IPS-NIHi11 (cell line): Measurements from ENCODE around the gene PTPN14.
A peak's percentile ranks its signal among the peaks of the same experiment; 100 is the strongest.
"Not testable (repeated sequence)": the region's sequence is repeated elsewhere in the genome, so short reads cannot be mapped to it uniquely, and the experiment has no call there.

Experiments
- DNase-seq: peaks from one replicate; pipeline ENCODE4 v3.0.0; 2012; ENCODE audit warnings: mixed read lengths, low spot score

The PTPN14 gene

DNA sequence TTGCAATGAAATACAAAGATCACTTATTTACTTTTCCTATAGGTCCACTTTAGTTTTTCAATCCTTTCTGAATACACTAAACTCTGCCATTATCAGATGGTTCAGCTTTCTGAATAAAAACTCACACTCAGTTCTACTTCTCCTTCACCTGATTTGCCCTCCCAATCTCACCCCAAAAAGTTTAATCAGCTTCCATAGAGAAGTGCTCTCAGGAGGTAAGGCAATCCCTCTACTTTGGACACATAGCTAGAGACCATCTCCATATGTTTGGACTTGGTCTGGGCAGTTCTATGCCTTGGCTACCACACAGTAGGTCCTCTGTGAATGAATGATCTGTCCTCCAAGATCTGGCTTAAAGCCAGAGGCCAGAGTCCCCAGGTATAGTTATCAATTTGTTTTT, 40.9 kb downstream of the PTPN14 start:
- DNase-seq: no peak

GRCh38 chr1:214509622-214510021, 41.8 kb downstream of the PTPN14 start:
- DNase-seq: not testable (repeated sequence)

DNA sequence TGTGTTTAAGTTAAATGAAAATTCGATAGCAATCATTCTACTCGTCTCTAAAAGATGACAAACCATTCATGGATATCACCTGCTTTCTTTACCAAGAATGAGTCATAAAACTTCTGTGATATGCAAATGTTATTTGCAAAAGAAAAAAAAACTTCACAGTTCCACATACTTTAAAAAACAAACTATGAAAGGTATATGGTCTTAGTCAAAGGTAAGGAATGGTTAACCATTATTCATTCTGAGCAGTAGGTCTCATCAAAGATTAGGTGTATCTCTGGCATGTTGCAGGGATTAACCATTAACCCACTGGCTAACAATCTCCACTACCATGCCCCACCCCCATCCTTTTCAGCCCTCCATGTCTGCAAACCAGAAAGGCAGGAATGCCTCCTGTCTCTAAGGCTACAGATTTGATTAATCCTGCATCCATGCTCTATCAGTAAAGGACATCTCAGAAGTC, 44.4 kb downstream of the PTPN14 start:
- DNase-seq: no peak

- DNase-seq: peak; percentile 62
These were observed 46.3 kb downstream of the PTPN14 start for GRCh38 chr1:214505134-214505533.

GRCh38 chr1:214504330-214504729, 47.1 kb downstream of the PTPN14 start:
- DNase-seq: no peak

- DNase-seq: no peak
These were observed 47.8 kb downstream of the PTPN14 start for GRCh38 chr1:214503553-214503952.

DNA sequence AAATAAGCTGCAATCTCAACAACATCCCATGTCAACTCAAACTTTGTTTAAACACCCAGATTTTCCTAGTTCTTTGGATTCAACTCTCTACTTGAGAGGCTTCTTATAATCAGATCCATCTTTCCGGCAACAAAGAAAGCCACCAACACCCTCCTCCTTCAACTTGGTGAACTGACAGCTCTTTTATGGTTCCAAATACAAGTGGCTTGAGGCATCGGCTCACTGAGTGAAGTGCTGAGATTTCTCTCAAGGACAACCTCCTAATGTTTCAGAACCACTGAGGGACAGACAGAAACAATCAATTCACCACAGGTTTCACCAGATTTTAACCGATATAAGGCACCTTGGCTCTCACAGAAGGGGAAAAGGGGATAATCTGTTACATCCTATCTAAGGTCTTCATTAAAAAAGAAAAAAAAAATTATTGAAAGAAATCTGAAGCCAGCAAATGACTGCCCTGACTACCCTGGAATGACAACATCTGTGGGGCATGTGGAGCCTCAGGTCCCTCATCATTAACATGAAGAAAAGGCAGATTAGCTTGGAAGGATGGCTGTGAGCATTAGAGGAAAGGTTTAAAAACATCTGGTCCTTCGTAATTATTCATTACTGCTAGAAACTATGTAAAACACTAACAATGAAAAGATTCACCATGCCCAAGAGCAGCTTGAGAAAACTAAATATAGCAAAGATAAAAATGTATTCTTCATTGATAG, 50.9 kb downstream of the PTPN14 start:
- DNase-seq: no peak

GRCh38 chr1:214499732-214500131, 51.7 kb downstream of the PTPN14 start:
- no peak for DNase-seq

- DNase-seq: no peak
These were observed 53.4 kb downstream of the PTPN14 start for GRCh38 chr1:214498021-214498420.

- no peak for DNase-seq
These were observed 55.3 kb downstream of the PTPN14 start for GRCh38 chr1:214496126-214496525.

GRCh38 chr1:214494706-214495105, 56.7 kb downstream of the PTPN14 start:
- DNase-seq: no peak

DNA sequence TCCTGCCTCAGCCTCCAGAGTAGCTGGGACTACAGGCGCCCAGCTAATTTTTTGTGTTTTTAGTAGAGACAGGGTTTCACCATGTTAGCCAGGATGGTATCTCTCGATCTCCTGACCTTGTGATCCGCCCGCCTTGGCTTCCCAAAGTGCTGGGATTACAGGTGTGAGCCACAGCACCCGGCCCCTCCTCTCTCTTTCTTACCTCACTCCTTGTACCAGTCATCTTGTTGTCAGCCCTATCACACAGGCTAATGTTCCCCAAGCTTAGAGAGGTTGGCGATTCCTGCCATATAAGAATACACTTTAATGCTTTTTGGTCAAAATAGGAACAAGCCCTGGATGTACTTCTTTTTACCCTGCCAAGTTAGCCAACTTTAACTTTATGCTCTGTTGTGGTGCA, 57.2 kb downstream of the PTPN14 start:
- not testable (repeated sequence) for DNase-seq

DNA sequence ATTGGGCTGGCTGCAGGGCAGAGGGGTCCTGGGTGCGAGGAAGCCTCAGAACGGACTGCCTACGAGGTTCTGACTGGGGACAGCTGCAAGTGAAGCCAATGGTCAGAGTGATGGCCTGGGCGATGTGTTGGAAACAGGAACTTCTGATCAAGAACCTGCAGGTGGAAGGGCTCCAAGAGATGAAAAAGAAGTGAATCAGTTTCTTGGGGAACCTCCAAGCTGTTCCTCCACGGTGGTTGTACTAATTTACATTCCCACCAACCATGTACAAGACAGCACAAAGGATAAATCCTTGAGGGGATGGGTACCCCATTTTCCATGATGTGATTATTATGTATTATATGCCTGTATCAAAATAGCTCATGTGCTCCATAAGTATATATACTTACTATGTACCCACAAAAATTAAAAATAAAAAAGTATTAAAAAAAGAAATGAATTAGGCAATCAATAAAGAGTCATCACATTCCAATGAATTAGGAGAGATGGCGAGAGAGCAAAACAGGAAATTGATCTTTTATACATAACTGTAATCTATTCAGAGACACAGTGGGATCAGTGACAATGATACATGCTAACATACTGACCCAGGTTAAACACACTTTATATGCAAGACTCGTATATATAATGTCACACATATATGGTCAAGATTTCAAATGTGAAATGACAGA, 58.1 kb downstream of the PTPN14 start:
- DNase-seq: no peak

DNA sequence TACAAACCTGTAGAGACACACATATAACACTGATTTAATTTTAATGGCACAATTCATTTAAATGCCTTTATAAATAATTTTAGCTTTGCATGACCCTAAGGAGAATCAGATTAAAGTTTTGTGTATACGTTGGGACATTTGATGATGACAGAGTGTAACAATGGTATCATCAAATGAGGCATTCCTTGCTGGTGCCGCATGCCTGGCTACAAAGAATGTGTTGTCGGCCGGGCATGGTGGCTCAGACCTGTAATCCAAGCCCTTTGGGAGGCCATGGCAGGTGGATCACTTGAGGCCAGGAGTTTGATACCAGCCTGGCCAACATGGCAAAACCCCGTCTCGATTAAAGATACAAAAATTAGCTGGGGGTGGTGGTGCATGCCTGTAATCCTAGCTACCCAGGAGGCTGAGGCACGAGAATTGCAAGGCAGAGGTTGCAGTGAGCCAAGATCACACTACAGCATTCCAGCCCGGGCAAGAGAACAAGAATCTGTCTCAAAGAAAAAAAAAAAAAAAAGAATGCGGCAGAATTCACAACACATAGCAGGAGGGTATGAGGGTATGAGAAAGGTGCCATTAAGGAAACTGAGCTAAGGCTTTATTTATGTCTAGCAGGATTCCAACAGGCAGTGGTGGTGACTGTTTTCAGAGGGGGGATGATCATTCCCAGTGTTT, 58.9 kb downstream of the PTPN14 start:
- DNase-seq: no peak

DNA sequence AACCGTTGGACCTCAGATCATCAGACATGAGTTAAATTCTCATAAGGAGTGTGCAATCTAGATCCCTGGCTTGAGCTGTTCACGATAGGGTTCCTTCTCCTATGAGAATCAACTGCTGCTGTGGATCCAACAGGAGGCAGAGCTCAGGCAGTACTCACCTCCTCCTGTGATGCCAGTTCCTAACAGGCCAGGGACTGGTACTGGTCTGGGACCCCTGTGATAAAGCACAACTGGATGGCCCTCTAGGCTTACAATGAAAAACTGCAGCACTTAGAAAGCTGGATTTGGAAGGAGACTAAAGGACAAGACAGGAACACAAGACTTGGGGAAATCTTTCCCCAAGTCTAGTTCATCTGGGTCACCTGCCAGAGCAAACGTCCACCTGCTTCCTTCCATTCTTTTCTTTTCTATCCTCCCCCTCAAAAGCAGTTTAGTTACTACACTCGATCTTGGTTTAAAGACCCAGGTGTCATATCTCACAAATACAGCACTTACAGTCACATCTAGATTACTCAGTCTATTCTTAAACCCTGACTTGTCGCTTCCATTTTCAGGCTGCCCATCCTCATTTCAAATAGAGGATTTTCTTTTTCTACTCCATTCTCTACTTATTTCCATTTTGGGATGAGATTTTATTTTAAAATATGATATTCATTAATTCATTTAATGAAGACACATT, 59.8 kb downstream of the PTPN14 start:
- DNase-seq: no peak

GRCh38 chr1:214485151-214485550, 66.3 kb downstream of the PTPN14 start:
- no peak for DNase-seq

- not testable (repeated sequence) for DNase-seq
These were observed 68.2 kb downstream of the PTPN14 start for GRCh38 chr1:214483180-214483579.

DNA sequence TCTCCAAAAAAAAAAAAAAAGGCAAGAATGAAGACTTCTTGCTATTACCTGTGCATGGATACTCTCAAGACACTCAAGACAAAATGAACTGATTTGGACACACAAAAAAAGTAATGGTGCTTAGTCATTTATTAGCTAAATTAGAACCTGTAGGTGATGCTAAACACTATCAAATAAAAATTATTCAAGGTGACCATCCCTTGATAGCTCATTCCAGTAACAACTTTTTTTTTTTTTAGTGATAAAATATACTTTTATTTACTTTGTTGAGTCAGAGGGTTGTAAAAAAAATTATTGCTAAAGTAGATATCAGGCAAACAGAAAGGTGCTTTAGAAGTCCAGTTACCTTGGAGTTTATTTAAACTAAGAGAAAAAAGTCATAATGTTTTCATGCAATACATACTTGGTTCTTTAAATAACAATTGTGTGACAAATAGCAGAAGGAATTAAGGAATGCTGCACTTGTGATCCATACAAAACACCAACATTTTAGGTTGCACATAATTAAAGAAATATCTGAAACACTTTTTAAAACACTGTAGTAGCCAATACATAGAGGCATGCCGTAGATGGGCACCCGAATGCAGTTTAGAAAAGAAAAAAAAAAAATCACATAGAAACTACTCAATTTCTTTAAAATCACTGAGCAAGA, 69.3 kb downstream of the PTPN14 start:
- DNase-seq: not testable (repeated sequence)

GRCh38 chr1:214476986-214477870, 74.2 kb downstream of the PTPN14 start:
- DNase-seq: no peak

GRCh38 chr1:214476229-214476985, 75.0 kb downstream of the PTPN14 start:
- DNase-seq: no peak
